KOPT-K1 (cell line): ENCODE data around the gene UBE2A.

Experiments used
- H3K27ac ChIP-seq: fragments of 200-600 bp; sonication (generic); 2 replicates; pipeline ENCODE4 v1.5.1; 2016; ENCODE audit warnings: antibody characterized with exemption, mild to moderate bottlenecking, low read depth, low read length; ENCODE audit not compliant: poor library complexity, severe bottlenecking
- H3K36me3 ChIP-seq: fragments of 200-600 bp; sonication (generic); 2 replicates; pipeline ENCODE4 v1.5.1; 2017; ENCODE audit warnings: antibody characterized with exemption, mild to moderate bottlenecking, low read length, moderate library complexity; ENCODE audit not compliant: insufficient read depth
- H3K9me3 ChIP-seq: fragments of 200-600 bp; sonication (generic); 2 replicates; pipeline ENCODE4 v1.5.1; 2017; ENCODE audit warnings: antibody characterized with exemption, low read length, mild to moderate bottlenecking; ENCODE audit not compliant: insufficient read depth, poor library complexity, severe bottlenecking

UBE2A gene

GRCh38 chrX:119589810-119590209 lies 15.4 kb downstream of the UBE2A start:
- Histone ChIP-seq H3K36me3 (peaks cover 88% of the 10 kb centered on the region), H3K9me3 (no peaks in the 10 kb centered on the region), H3K27ac (no peak overlapping the region)

- H3K9me3 ChIP-seq: no peaks in the 10 kb centered on the region
- peaks cover 37% of the 10 kb centered on the region for H3K36me3 ChIP-seq
- H3K27ac ChIP-seq: no peak overlapping the region
Observed at GRCh38 chrX:119602701-119603255, 28.4 kb downstream of the UBE2A start.

GRCh38 chrX:119604766-119605463 lies 30.6 kb downstream of the UBE2A start:
- H3K36me3 ChIP-seq: peaks cover 29% of the 10 kb centered on the region

GRCh38 chrX:119605464-119606279 lies 31.3 kb downstream of the UBE2A start:
- Histone ChIP-seq H3K9me3 (no peaks in the 10 kb centered on the region), H3K27ac (peak overlapping the region; percentile 94), H3K36me3 (peaks cover 22% of the 10 kb centered on the region)

More at GRCh38 chrX:119604766-119605463, 30.6 kb downstream of the UBE2A start:
- Histone ChIP-seq H3K9me3 (no peaks in the 10 kb centered on the region), H3K27ac (peak overlapping the region; percentile 94)

- Histone ChIP-seq H3K9me3 (no peaks in the 10 kb centered on the region), H3K36me3 (peaks cover 15% of the 10 kb centered on the region), H3K27ac (peak within 1 kb of the TSS; percentile 94)
Observed at GRCh38 chrX:119606280-119607017, 32.1 kb downstream of the UBE2A start, which contains the start of gene NKRF. NKRF (minus strand) TSS chrX:119606424.

- Histone ChIP-seq H3K27ac (peak overlapping the region; percentile 94), H3K9me3 (no peaks in the 10 kb centered on the region), H3K36me3 (peaks cover 15% of the 10 kb centered on the region)
Observed at GRCh38 chrX:119607018-119607389, 32.6 kb downstream of the UBE2A start.

GRCh38 chrX:119614776-119615175 lies 40.4 kb downstream of the UBE2A start:
- no peak overlapping the region for H3K27ac ChIP-seq
- no peaks in the 10 kb centered on the region for H3K9me3 ChIP-seq
- peaks cover 32% of the 10 kb centered on the region for H3K36me3 ChIP-seq

- H3K36me3 ChIP-seq: peaks cover 53% of the 10 kb centered on the region
- H3K27ac ChIP-seq: no peak overlapping the region
- no peaks in the 10 kb centered on the region for H3K9me3 ChIP-seq
Observed at GRCh38 chrX:119617517-119618164, 43.3 kb downstream of the UBE2A start.

- H3K9me3 ChIP-seq: no peaks in the 10 kb centered on the region
- H3K27ac ChIP-seq: no peak overlapping the region
- H3K36me3 ChIP-seq: peaks cover 60% of the 10 kb centered on the region
Observed at GRCh38 chrX:119618439-119618838, 44.1 kb downstream of the UBE2A start.

- Histone ChIP-seq H3K36me3 (peaks cover 89% of the 10 kb centered on the region), H3K27ac (no peak overlapping the region), H3K9me3 (no peaks in the 10 kb centered on the region)
Observed at GRCh38 chrX:119622356-119623232, 48.2 kb downstream of the UBE2A start.

- H3K9me3 ChIP-seq: no peaks in the 10 kb centered on the region
- no peak overlapping the region for H3K27ac ChIP-seq
- H3K36me3 ChIP-seq: peaks cover 88% of the 10 kb centered on the region
Observed at GRCh38 chrX:119624417-119624816, 50.1 kb downstream of the UBE2A start.

- Histone ChIP-seq H3K9me3 (no peaks in the 10 kb centered on the region), H3K27ac (no peak overlapping the region)
Observed at GRCh38 chrX:119624951-119625668, 50.7 kb downstream of the UBE2A start.

GRCh38 chrX:119625843-119626242 lies 51.5 kb downstream of the UBE2A start:
- Histone ChIP-seq H3K36me3 (peaks cover 94% of the 10 kb centered on the region), H3K27ac (no peak overlapping the region), H3K9me3 (no peaks in the 10 kb centered on the region)

More at GRCh38 chrX:119624951-119625668, 50.7 kb downstream of the UBE2A start:
- peaks cover 88% of the 10 kb centered on the region for H3K36me3 ChIP-seq
